ENCODE data around the gene HMCN2. TPM values are rescaled to one million over a fixed set of nuclear protein-coding genes. Genes with fewer than 3 reads are reported as not detected.
A peak's percentile ranks its signal among the peaks of the same experiment; 100 is the strongest.

The HMCN2 gene
- total RNA-seq, 1 experiment from 2014 or later: 5.6 TPM

DNA sequence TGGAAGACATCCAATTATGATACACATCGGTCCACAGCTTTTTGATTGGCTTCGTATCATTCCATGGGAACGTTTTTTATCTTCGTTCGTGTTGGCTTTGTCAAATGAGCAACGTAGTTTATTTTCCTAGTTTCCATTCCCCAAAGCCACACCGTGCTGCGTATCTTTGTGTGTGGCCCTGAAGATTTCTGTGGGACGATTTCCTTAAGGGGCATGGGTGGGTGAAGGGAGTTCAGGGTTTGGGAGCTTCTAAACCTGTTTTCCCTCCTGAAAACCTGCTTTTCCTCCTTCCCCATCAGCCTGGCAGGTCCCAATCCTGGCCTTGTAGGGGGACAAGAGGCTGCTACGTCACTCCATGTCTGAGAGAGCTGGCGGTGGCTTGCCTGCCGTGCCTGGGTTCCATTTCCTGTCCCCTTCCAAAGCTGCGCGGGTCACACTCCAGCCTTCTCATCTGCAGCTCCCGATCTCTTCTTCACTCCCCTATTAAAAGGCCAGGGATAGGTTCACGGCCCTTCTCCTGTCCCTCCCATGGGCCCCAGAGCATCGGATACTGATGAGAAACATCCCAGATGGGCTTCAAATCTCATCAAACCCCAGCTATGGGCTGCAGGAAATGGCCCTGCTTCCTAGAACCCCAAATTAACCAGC is 155.7 kb downstream of the HMCN2 start:
- peaks cover 21% of the 10 kb centered on the region for H3K4me1 Mint-ChIP-seq
- peaks cover 9% of the 10 kb centered on the region for H3K9me3 Mint-ChIP-seq
- DNase-seq (ENCODE audit: low spot score): no peak
- H3K36me3 Mint-ChIP-seq: peaks cover 9% of the 10 kb centered on the region
- ChIA-PET CTCF (interaction anchor here (0.9 to 4.0 kb wide), 5 partner anchors 13 to 263 kb away, joined by 3 to 20 read pairs (median 5); no protein-coding TSS in a partner anchor), POLR2A (no interaction called here)
- TF ChIP-seq USF1 (CRISPR knock-in tag; IDR thresholded peaks at IDR 0.05) (no peak), GTF2I (CRISPR knock-in tag; conservative IDR thresholded peaks at IDR 0.05) (no peak), TEAD4 (CRISPR knock-in tag; IDR thresholded peaks at IDR 0.05) (no peak), IRF2 (CRISPR knock-in tag; IDR thresholded peaks at IDR 0.05; ENCODE audit: borderline replicate concordance, low read depth) (no peak), TCF7 (CRISPR knock-in tag; IDR thresholded peaks at IDR 0.05; ENCODE audit: low read depth) (no peak), E2F4 (CRISPR knock-in tag; IDR thresholded peaks at IDR 0.05; ENCODE audit: borderline replicate concordance, low read depth) (no peak), ATF6 (CRISPR knock-in tag; IDR thresholded peaks at IDR 0.05) (no peak), RELA (CRISPR knock-in tag; IDR thresholded peaks at IDR 0.05; ENCODE audit: borderline replicate concordance) (no peak), CBFB (CRISPR knock-in tag; IDR thresholded peaks at IDR 0.05; ENCODE audit: low read depth) (no peak), TP53 (CRISPR knock-in tag; IDR thresholded peaks at IDR 0.05) (no peak), NR1H2 (CRISPR knock-in tag; IDR thresholded peaks at IDR 0.05) (no peak), ZMAT4 (CRISPR knock-in tag; IDR thresholded peaks at IDR 0.05) (no peak), SP1 (CRISPR knock-in tag; conservative IDR thresholded peaks at IDR 0.05) (no peak), ZNF425 (CRISPR knock-in tag; conservative IDR thresholded peaks at IDR 0.05) (no peak), NFYB (CRISPR knock-in tag; conservative IDR thresholded peaks at IDR 0.05; ENCODE audit: low read depth) (no peak)
- TF ChIP-seq, protein P1, sequence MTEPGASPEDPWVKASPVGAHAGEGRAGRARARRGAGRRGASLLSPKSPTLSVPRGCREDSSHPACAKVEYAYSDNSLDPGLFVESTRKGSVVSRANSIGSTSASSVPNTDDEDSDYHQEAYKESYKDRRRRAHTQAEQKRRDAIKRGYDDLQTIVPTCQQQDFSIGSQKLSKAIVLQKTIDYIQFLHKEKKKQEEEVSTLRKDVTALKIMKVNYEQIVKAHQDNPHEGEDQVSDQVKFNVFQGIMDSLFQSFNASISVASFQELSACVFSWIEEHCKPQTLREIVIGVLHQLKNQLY (CRISPR knock-in tag; IDR thresholded peaks at IDR 0.05): no peak
- TF ChIP-seq, protein P2, sequence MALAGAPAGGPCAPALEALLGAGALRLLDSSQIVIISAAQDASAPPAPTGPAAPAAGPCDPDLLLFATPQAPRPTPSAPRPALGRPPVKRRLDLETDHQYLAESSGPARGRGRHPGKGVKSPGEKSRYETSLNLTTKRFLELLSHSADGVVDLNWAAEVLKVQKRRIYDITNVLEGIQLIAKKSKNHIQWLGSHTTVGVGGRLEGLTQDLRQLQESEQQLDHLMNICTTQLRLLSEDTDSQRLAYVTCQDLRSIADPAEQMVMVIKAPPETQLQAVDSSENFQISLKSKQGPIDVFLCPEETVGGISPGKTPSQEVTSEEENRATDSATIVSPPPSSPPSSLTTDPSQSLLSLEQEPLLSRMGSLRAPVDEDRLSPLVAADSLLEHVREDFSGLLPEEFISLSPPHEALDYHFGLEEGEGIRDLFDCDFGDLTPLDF (CRISPR knock-in tag; IDR thresholded peaks at IDR 0.05): no peak
- TF ChIP-seq, protein P3, sequence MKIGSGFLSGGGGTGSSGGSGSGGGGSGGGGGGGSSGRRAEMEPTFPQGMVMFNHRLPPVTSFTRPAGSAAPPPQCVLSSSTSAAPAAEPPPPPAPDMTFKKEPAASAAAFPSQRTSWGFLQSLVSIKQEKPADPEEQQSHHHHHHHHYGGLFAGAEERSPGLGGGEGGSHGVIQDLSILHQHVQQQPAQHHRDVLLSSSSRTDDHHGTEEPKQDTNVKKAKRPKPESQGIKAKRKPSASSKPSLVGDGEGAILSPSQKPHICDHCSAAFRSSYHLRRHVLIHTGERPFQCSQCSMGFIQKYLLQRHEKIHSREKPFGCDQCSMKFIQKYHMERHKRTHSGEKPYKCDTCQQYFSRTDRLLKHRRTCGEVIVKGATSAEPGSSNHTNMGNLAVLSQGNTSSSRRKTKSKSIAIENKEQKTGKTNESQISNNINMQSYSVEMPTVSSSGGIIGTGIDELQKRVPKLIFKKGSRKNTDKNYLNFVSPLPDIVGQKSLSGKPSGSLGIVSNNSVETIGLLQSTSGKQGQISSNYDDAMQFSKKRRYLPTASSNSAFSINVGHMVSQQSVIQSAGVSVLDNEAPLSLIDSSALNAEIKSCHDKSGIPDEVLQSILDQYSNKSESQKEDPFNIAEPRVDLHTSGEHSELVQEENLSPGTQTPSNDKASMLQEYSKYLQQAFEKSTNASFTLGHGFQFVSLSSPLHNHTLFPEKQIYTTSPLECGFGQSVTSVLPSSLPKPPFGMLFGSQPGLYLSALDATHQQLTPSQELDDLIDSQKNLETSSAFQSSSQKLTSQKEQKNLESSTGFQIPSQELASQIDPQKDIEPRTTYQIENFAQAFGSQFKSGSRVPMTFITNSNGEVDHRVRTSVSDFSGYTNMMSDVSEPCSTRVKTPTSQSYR (CRISPR knock-in tag; IDR thresholded peaks at IDR 0.05): no peak
- no peaks in the 10 kb centered on the region for H3K27me3 Mint-ChIP-seq (ENCODE audit: low read depth)
- no peak overlapping the region for H3K4me3 Mint-ChIP-seq
- ATAC-seq: peak; percentile 23; the same call in 1 of the 2 replicates
- H3K27ac Mint-ChIP-seq: peak overlapping the region; percentile 12; the same call in 1 of the 2 replicates

Measured in WTC11 (cell line).